Caki2 (cell line): ENCODE measurements around the gene GIT2. TPM values are rescaled to one million over a fixed set of nuclear protein-coding genes. Genes with fewer than 3 reads are reported as not detected.
A peak's percentile ranks its signal among the peaks of the same experiment; 100 is the strongest.
"Not testable (repeated sequence)": the region's sequence is repeated elsewhere in the genome, so short reads cannot be mapped to it uniquely, and the experiment has no call there.

Experiments used
- DNase-seq: peaks from one replicate; pipeline ENCODE4 v3.0.0-alpha.2; 2015; ENCODE audit warnings: low read depth
- in situ Hi-C: cut with HindIII; loops from 2 replicates; pipeline ENCODE4 v1.10.0; 2016; ENCODE audit warnings: low sequenced_read_pairs, low pct_unique_long_range_greater_than_20kb, mixed read lengths
- total RNA-seq: library from RNA; depleted of rRNA; stranded (reverse); fragments of >200 nt; shearing (Covaris generic); gene quantifications from 2 replicates; pipeline ENCODE4 v1.2.3, GENCODE V29; 2014; ENCODE audit warnings: low replicate concordance

The GIT2 gene
- total RNA-seq, 1 experiment from 2014 or later, result 4.5 TPM

- DNase-seq, result no peak
- in situ Hi-C loops, result no loop called here
Measured at GRCh38 chr12:109910254-109910968, 85.8 kb downstream of the GIT2 start.

- in situ Hi-C loops, result no loop called here
- DNase-seq, result no peak
Measured at GRCh38 chr12:109905301-109905700, 90.9 kb downstream of the GIT2 start.

- DNase-seq, result no peak
- in situ Hi-C loops, result no loop called here
Measured at GRCh38 chr12:109902891-109903418, 93.2 kb downstream of the GIT2 start.

GRCh38 chr12:109900752-109901580 is 95.2 kb downstream of the GIT2 start:
- in situ Hi-C loops, result no loop called here
- no peak for DNase-seq

GRCh38 chr12:109899783-109900751 is 96.1 kb downstream of the GIT2 start, which contains the start of gene TCHP:
TSS of gene TCHP (plus strand) at chr12:109900274. CDS start at chr12:109903027, 2,753 bp downstream.
- in situ Hi-C loops, result no loop called here
- peak; percentile 74 for DNase-seq

GRCh38 chr12:109899345-109899744 is 96.8 kb downstream of the GIT2 start:
- in situ Hi-C loops, result not testable (repeated sequence)

GRCh38 chr12:109897029-109897428 is 99.1 kb downstream of the GIT2 start:
- in situ Hi-C loops, result no loop called here
- no peak for DNase-seq

More at GRCh38 chr12:109899345-109899744, 96.8 kb downstream of the GIT2 start:
- not testable (repeated sequence) for DNase-seq

DNA sequence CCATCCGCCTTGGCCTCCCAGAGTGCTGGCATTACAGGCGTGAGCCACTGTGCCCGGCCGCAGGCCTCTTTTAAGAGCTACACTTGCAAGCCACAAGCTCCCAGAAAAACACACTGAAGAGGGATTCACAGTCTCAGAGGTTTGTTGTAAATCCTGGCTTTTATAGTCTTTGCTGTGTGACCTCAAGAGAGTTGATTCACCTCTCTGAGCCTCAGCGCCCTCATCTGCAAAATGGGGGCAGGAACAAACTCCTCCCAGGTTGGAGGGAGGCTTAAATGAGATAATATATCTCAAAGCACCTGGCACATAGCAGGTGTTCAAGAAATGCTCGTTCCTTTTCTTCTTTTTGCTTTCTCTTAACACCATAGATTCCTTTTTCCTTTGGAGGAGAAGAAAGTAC is 100.0 kb downstream of the GIT2 start:
- no peak for DNase-seq
- in situ Hi-C loops, result no loop called here

GRCh38 chr12:109894939-109895338 is 101.2 kb downstream of the GIT2 start:
- DNase-seq, result no peak
- in situ Hi-C loops, result no loop called here

- no peak for DNase-seq
- in situ Hi-C loops, result no loop called here
Measured at GRCh38 chr12:109893261-109893995, 102.7 kb downstream of the GIT2 start.

- in situ Hi-C loops, result no loop called here
- no peak for DNase-seq
Measured at GRCh38 chr12:109892748-109893147, 103.4 kb downstream of the GIT2 start.

- no peak for DNase-seq
- in situ Hi-C loops, result no loop called here
Measured at GRCh38 chr12:109892165-109892715, 103.9 kb downstream of the GIT2 start.

DNA sequence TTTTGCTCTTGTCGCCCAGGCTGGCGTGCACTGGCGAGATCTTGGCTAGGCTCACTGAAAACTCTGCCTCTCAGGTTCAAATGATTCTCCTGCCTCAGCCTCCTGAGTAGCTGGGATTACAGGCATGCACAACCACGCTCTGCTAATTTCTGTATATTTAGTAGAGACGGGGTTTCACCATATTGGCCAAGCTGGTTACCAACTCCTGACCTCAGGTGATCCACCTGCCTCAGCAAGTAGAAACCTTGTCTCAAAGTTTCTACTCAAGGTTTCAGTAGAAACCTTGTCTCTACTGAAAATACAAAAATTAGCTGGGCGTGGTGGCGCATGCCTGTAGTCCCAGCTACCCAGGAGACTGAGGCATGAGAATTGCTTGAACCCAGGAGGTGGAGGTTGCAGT is 104.4 kb downstream of the GIT2 start:
- in situ Hi-C loops, DNase-seq: not testable (repeated sequence)

- in situ Hi-C loops, result no loop called here
- no peak for DNase-seq
Measured at GRCh38 chr12:109890620-109891170, 105.5 kb downstream of the GIT2 start.

- DNase-seq, result peak; percentile 39
- in situ Hi-C loops, result no loop called here
Measured at GRCh38 chr12:109888179-109889020, 107.8 kb downstream of the GIT2 start.

DNA sequence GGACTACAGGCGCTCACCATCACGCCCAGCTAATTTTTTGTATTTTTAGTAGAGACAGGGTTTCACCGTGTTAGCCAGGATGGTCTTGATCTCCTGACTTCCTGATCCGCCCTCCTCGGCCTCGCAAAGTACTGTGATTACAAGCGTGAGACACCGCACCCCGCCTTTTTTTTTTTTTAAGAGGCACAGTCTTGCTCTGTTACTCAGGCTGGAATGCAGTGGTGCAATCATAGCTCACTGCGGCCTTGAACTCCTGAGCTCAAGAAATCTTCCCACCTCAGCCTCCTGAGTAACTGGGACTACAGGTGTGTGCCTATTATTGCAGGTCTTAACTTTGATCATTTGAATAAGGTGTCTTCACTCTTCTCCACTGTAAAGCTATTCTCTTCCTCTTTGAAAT is 110.6 kb downstream of the GIT2 start:
- in situ Hi-C loops, result no loop called here

More for the DNA sequence above, 110.6 kb downstream of the GIT2 start:
- DNase-seq, result no peak
